HG03064 (cell line): ENCODE measurements around the gene TRPV4.

Experiments
- ATAC-seq: cut with Tn5 transposase; IDR thresholded peaks from one replicate; pipeline ENCODE4 v1.9.1; 2021; ENCODE audit warnings: low read depth; ENCODE audit not compliant: unreplicated experiment

TRPV4 gene

GRCh38 chr12:109764776-109765445, 68.3 kb downstream of the TRPV4 start:
- ATAC-seq: no peak

DNA sequence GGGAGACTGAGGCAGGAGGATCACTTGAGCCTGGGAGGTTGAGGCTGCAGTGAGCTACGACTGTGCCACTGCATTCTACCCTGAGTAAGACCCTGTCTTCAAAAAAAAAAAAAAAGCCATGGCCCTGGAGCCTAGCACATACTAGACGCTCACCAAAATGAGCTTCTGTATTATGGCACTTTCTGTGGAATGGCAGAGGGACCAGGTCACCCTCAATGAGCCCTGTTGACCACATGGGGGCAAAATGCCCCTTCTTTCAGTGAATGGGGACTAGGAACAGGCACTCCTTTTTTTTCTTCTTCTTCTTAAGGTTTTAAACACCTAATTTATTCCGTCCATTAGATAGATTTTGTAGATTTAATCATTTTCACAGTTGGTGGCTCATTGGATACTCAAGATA, 69.1 kb downstream of the TRPV4 start:
- no peak for ATAC-seq

GRCh38 chr12:109763201-109763841, 69.9 kb downstream of the TRPV4 start:
- ATAC-seq: no peak

GRCh38 chr12:109762673-109763191, 70.5 kb downstream of the TRPV4 start:
- no peak for ATAC-seq

DNA sequence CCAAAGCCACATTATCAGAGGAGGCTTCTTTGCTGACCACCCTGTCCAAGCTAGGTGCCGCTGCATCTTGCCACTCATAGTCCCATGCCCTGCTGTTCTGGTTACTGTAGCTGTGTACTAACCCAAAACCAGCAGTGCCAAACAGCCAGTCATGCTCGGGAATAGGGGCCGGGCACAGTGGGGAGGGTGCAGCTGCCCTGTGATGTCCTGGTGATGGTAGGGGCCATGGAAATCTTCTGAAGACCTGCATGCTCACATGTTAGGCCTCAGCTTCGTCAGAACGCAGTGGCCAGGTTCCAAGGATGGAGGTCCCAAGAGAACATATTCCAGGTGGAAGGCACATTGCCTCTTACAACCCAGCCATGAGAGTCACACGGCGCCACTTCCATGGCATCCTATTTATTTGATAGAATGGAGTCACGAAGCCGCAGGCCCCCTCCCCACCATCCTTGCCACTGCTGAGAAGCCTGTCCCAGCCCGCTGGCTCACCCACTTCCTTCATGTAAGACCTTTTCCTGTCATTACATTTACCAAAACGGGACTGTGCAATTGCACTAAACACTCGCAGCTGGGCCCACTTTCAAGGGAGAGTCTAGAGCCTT, 71.0 kb downstream of the TRPV4 start:
- ATAC-seq: no peak

GRCh38 chr12:109760930-109761921, 72.0 kb downstream of the TRPV4 start:
- ATAC-seq: no peak

GRCh38 chr12:109760031-109760929, 72.9 kb downstream of the TRPV4 start:
- ATAC-seq: no peak

GRCh38 chr12:109759595-109759994, 73.6 kb downstream of the TRPV4 start:
- ATAC-seq: no peak

DNA sequence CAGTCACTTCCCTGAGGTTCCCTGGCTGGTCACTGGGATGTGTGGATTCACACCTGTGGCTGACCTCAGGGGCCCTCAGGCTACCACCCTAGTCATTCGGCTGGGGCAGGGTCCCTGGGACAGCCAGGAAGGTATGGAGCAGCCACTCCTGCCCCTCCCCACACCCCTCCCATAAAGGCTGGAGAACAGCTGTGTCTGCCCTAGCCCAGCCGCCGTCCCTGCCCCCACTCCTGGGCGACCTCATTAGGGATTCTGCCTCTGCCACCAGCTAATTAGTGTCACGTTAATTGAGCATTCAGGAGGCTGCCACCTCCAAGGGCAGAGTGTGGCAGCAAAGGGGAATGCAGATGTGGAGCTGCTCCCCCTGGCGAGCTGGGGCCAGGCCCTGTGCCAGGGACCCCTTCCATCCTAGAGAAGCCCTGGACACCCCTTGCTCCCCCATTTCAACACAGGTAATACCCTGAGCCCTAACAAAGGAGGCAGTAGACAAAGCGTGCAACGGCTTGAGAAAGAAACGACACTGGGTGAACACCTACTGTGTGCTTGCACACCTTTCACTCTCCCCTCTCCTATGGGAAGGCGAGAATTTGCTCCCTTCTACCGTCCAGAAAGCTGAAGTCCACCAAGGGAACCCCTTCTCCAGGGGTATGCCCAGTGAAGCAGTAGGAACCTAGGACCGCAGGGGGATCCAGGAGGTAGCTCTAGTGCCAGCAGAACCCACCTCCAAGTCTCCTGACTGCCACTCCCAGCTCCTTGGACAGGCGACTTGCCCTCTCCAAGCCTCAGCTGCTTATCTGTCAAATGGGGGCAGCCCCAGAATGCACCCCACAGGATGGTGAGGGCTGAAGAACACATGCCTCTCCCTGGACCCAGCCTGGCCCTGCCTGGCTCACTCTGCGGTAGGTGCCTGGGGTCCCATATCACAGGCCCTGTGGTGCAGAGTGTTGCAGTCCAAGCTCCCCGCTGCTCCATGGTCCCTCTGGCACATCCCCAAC, 74.5 kb downstream of the TRPV4 start:
- no peak for ATAC-seq

DNA sequence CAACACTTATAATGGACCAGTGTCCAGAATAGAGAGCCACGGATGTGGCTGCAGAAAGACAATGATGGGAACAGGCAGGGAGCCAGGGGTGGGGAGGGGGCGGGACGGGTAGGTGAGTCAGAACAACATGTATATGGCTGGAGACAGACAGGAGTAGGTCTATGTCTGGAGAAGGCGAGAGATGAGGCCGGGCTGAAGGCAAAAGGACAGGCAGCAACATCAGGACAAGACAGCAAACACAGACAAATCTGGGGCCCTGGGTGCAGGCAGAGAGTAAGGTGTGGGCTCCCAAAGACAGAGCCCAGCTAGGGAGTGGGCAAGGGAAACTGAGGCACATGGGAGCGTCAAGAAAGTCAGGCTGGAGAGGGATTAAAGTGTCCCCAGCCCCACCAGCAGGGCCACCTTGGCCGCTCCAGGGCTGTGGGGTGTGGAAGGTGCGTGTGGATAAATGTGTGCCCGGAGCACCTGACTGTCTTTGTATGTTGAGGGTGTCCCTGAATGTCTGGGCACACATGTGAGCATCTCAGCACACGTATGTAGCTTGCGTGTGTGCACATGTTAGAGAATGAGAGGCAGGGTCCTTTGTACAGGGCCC, 75.4 kb downstream of the TRPV4 start:
- ATAC-seq: no peak

DNA sequence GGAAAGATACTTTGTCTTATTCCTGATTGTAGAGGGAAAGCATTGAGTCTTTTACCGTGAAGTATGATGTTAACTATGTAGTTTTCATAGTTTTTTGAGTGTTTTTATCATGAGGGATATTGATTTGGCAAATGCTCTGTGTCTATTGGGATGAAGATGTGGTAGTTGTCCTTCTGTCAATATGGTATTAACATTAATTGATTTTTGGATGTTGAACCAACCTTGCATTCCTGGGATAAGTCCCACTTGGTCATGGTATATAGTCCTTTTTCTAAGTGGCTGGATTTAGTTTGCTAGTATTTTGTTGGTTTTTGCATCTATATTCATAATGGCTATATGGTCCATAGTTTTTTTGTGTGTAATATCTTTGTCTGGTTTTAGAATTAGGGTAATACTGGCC, 76.7 kb downstream of the TRPV4 start:
- no peak for ATAC-seq

GRCh38 chr12:109753959-109754358, 79.2 kb downstream of the TRPV4 start:
- ATAC-seq: no peak

- no peak for ATAC-seq
These were observed 80.2 kb downstream of the TRPV4 start for GRCh38 chr12:109753054-109753401.

- ATAC-seq: no peak
These were observed 80.8 kb downstream of the TRPV4 start for GRCh38 chr12:109752117-109753053.

DNA sequence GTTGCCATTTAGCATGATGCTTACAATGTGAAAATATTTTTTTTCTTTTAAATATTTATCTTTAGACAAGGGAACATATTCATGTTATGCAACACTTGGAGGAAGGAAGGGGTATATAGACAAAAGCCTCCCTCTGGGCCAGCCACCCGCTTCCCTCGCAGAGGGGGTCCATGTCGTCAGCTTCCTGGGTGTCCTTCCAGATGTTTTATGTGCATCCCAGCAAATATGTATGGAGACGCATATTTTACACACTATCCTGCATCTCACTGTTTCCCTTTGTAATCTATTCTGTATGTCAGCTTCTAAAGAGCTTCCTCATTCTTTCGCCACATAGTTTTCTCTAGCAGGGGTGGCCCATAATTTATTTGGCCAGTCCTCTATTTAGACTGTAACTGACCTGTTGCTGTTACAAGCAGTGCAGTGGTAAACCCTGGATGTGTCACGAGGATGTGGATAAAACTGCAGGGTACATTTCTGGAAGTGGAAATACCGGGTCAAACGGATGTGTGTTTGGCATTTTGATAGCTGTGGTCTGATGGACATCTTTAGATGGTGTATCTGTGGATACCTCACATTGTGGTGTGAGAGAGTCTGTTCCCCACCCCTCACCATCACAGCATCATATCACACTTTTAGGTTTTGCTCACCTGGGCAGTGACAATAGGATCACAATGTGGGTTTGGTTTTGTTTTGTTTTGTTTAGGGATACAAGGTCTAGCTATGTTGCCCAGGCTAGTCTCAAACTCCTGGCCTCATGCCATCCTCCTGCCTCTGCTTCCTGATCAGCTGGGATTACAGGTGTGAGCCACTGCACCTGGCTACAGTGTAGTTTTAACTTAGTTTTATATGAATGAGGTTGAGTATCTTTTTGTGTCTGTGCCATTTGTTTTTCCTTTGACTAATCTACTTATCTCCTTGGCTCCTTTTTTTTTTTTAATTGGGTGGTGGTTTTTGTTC, 87.9 kb downstream of the TRPV4 start:
- ATAC-seq: no peak

GRCh38 chr12:109744026-109744425, 89.2 kb downstream of the TRPV4 start:
- no peak for ATAC-seq
